Activated CD4-positive, alpha-beta T cell treated with anti-CD3 and anti-CD28 coated beads, Interleukin-10, Interleukin-2, amounts not matched to agents 100 ng/mL and 50 ng/mL, durations not matched to agents 16 hours and 8 hours (primary cell): ENCODE results near the gene TNK2.

Source experiments
- DNase-seq: peaks from one replicate; pipeline ENCODE4 v3.0.0-alpha.2; 2020

The TNK2 gene

GRCh38 chr3:195897853-195898415 lies 10.4 kb downstream of the TNK2 start:
- no peak for DNase-seq

- DNase-seq: no peak
Observed at GRCh38 chr3:195897081-195897852, 11.1 kb downstream of the TNK2 start.

- no peak for DNase-seq
Observed at GRCh38 chr3:195896361-195897080, 11.8 kb downstream of the TNK2 start.

GRCh38 chr3:195895861-195896360 lies 12.4 kb downstream of the TNK2 start:
- peak; percentile 71 for DNase-seq

- peak; percentile 82 for DNase-seq
Observed at GRCh38 chr3:195895078-195895860, 13.1 kb downstream of the TNK2 start.

GRCh38 chr3:195893916-195894465 lies 14.4 kb downstream of the TNK2 start:
- DNase-seq: no peak

DNA sequence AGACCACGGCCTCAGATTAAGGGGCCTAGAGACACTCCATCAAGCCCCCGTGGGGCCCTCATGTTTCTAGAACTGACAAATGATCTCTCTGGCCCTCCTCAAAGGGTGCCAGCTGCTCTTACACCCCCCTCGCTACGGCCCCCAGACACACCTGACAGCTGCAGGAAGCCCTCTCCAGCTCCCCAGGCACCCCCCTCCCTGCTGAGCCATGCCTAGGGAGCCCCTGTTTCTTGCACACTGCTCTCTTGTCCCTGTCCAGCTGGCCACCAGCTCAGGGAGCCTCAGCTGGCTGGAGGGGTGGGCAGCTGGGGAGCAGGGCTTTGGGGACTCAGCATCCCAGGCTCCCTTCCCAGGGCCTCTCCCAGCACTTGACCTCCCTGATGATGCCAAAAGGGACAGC lies 14.8 kb downstream of the TNK2 start:
- no peak for DNase-seq

GRCh38 chr3:195893044-195893395 lies 15.3 kb downstream of the TNK2 start:
- DNase-seq: no peak

DNA sequence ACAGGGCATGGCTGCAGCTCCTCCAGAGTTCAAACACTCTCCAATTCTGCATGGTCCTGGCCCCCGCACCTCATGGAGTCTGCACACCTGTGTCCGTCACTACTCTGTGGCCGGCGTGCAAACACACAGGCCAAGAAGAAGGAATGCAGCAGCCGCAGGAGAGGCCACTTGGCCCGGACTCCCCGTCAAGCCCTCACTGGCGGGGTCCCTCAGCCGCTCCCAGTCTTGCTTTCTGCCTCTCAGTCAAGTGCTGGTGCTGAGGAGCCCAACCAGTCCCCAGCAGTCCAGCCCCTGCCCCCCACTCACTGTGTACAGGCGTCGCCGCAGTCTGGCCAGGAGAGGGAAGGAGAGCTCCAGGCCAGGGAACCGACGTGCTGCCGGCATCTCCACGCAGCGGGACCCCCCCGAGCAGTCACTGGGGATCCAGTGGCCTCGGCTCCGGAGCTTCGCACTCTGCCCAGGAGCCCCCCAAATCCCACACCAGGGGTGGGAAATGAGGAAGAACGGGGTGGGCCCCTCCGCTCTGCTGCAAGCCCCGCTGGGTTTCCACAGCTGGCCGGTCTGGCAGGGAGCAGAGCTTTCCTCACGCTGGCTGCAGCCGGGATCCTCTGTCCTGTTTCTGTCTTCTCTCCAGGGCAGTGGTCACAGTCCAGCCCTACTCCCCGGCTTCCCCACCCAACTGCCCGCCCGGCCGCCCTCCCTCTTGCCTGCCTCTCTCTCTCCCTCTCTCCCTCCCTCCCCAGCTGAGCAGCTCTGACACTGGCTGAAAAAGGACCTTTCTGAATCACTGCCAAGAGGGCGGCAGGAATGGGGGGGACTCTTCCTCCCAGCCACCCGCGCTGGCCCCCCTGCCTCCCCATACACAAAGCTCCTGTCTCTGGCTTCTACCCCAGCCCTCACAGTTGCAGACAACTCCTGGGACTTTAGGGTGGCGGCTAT lies 16.0 kb downstream of the TNK2 start:
- no peak for DNase-seq

DNA sequence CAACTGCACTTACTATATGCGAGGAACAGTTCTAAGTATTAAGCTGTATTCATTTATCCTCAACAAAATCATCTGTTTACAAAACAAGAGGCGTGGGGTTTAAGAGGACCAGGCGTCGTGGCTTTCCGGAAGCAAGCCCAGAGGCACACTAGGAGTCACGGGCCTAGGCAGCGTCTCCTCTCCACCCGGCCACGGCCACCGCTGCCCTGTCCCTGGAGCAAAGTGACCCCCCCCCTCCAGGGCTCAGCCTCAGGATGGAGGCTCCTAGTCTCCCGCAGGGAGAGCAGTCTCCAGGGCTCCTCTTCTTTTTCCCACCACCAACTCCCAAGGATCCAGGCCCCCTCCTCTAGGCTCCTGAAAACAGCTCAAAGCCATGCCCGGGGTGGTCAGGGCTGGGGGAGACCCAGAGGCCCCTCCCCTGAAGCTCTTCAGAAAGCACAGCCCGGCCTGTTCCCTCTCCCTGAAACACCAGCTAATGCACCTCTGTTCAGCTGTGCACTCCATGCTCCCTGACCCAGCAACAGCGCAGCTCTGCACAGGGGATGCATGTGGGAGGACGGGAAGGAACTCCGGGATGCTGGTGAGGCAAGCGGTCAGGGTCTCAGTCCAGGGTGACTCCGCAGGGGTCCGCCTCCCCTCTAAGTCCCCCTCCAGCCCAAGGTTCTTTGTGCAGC lies 16.8 kb downstream of the TNK2 start:
- DNase-seq: no peak

GRCh38 chr3:195889870-195890295 lies 18.5 kb downstream of the TNK2 start:
- no peak for DNase-seq

GRCh38 chr3:195888981-195889869 lies 19.1 kb downstream of the TNK2 start:
- DNase-seq: no peak

DNA sequence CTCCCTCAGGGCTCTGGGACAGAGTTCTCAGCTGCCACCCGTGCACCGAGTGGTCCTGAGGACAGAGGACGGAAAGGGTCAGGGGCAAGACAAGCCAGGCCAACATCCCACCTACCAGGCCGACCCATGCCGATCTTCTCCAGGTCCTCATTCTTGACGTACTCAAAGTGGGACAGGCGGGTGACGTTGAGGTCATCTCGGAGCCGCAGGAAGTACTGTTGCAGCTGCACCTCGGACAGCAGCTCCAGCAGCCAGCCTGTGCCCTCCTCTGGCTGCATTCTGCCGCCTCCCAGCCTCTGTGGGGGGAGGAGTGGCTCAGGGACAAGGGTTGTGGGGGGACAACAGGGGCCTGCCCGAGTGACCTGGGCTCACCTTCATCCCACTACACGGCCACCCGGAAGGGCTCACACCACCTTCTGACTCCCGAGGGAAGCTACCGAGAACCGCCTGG lies 20.0 kb downstream of the TNK2 start:
- no peak for DNase-seq

GRCh38 chr3:195887670-195888069 lies 20.7 kb downstream of the TNK2 start:
- DNase-seq: no peak

- DNase-seq: no peak
Observed at GRCh38 chr3:195886181-195887141, 21.9 kb downstream of the TNK2 start.

- no peak for DNase-seq
Observed at GRCh38 chr3:195885036-195885891, 23.1 kb downstream of the TNK2 start.

DNA sequence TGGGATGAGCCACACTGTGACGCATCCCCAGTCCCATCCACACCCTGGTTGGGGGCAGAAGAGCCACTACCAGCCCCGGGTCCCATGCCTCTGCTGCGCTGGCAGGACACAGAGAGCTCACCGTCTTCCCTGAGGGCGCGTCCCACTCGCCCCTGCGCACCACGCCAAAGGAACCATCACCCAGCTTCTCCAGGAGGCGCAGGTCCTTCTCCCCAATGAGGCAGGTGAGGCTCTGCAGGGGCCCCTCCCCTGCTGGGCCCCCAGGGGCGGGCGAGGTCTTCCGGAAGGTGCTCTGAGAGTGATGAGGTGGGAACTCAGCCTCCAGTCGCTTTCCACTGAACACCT lies 23.7 kb downstream of the TNK2 start:
- no peak for DNase-seq

DNA sequence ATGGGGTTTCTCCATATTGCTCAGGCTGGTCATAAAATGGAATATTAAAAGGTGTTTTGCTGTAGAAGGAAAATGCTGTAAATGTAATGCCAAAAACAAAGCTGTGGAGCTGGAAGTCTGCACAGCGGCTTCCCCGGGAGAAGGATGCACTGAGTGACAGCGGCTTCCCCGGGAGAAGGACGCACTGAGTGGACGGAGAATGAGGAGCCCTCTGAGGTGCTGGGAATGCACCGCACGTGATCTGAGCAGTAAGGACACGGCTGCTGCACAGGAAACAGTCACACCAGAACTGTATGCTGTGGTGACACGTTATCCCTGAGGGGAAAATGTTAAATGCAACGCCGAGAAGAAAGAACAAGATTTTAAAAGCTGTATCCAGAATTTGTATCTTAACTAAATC lies 24.6 kb downstream of the TNK2 start:
- no peak for DNase-seq
